GM23338 (cell line): ENCODE results near the gene TXNDC2. TPM values are rescaled to one million over a fixed set of nuclear protein-coding genes. Genes with fewer than 3 reads are reported as not detected.
"Not testable (repeated sequence)": the region's sequence is repeated elsewhere in the genome, so short reads cannot be mapped to it uniquely, and the experiment has no call there.

Experiments
- ATAC-seq: fragments of 200-7000 bp; cut with Tn5 transposase; 3 replicates; pipeline ENCODE4 v1.9.1; 2020
- DNase-seq: peaks from one replicate; pipeline ENCODE4 v3.0.0-alpha.2; 2015; ENCODE audit warnings: low spot score
- H2AFZ ChIP-seq: fragments of 200-600 bp; sonication (generic); 2 replicates; pipeline ENCODE4 v1.8.0; 2016; ENCODE audit warnings: antibody characterized with exemption, mild to moderate bottlenecking, moderate library complexity
- H3F3A ChIP-seq: fragments of 200-600 bp; sonication (generic); replicated peaks from 2 replicates; pipeline ENCODE4 v1.8.0; 2017; ENCODE audit warnings: antibody characterized with exemption, mixed run types, low read depth
- H3K27ac ChIP-seq: fragments of 200-600 bp; sonication (generic); 2 replicates; pipeline ENCODE4 v1.6.1; 2016; ENCODE audit warnings: low read depth
- H3K27me3 ChIP-seq: fragments of 200-600 bp; sonication (generic); 2 replicates; pipeline ENCODE4 v1.8.0; 2016; ENCODE audit warnings: mild to moderate bottlenecking, mixed run types, moderate library complexity; ENCODE audit not compliant: insufficient read depth
- H3K36me3 ChIP-seq: fragments of 200-600 bp; sonication (generic); 2 replicates; pipeline ENCODE4 v1.8.0; 2016; ENCODE audit warnings: mild to moderate bottlenecking; ENCODE audit not compliant: insufficient read depth
- H3K4me1 ChIP-seq: fragments of 200-600 bp; sonication (generic); 2 replicates; pipeline ENCODE4 v1.8.0; 2016; ENCODE audit warnings: mild to moderate bottlenecking, moderate library complexity; ENCODE audit not compliant: insufficient read depth
- H3K4me2 ChIP-seq: fragments of 200-600 bp; sonication (generic); 2 replicates; pipeline ENCODE4 v1.7.1; 2017; ENCODE audit warnings: mixed run types
- H3K4me3 ChIP-seq: fragments of 200-600 bp; sonication (generic); 2 replicates; pipeline ENCODE4 v1.6.1; 2016; ENCODE audit warnings: mixed run types
- H3K79me2 ChIP-seq: fragments of 200-600 bp; sonication (generic); replicated peaks from 2 replicates; pipeline ENCODE4 v1.8.0; 2017; ENCODE audit warnings: mild to moderate bottlenecking; ENCODE audit not compliant: insufficient read depth
- H3K9me2 ChIP-seq: fragments of 200-600 bp; sonication (generic); 2 replicates; pipeline ENCODE4 v1.8.0; 2017; ENCODE audit not compliant: insufficient read depth
- H4K20me1 ChIP-seq: fragments of 200-600 bp; sonication (generic); replicated peaks from 2 replicates; pipeline ENCODE4 v1.8.0; 2017; ENCODE audit warnings: mild to moderate bottlenecking; ENCODE audit not compliant: insufficient read depth
- H3K27ac Mint-ChIP-seq: 2 replicates; pipeline ENCODE4 v1.8.0; 2020; ENCODE audit warnings: inconsistent platforms, mild to moderate bottlenecking, moderate library complexity, mixed read lengths
- H3K27me3 Mint-ChIP-seq: 3 replicates; pipeline ENCODE4 v1.8.0; 2022; ENCODE audit warnings: low read depth, mild to moderate bottlenecking, moderate library complexity, mixed read lengths, inconsistent platforms; ENCODE audit not compliant: insufficient read depth, poor library complexity
- H3K36me3 Mint-ChIP-seq: 3 replicates; pipeline ENCODE4 v1.8.0; 2021; ENCODE audit warnings: low read depth, mild to moderate bottlenecking, inconsistent platforms, moderate library complexity, mixed read lengths
- H3K4me1 Mint-ChIP-seq: 3 replicates; pipeline ENCODE4 v1.8.0; 2020; ENCODE audit warnings: mild to moderate bottlenecking, inconsistent platforms, mixed read lengths
- H3K4me3 Mint-ChIP-seq: 3 replicates; pipeline ENCODE4 v1.8.0; 2021; ENCODE audit warnings: moderate library complexity, mild to moderate bottlenecking, inconsistent platforms, mixed read lengths
- H3K9me3 Mint-ChIP-seq: 3 replicates; pipeline ENCODE4 v1.8.0; 2020; ENCODE audit warnings: moderate library complexity, mild to moderate bottlenecking, inconsistent platforms, mixed read lengths
- CREB1 ChIP-seq: fragments of 250-450 bp; sonication (Bioruptor Pico); IDR thresholded peaks from 2 replicates; pipeline ENCODE4 v1.5.0; 2020; ENCODE audit warnings: low read depth, mild to moderate bottlenecking, moderate library complexity
- EZH2 ChIP-seq: fragments of 200-600 bp; sonication (generic); IDR thresholded peaks from one replicate; pipeline ENCODE4 v1.8.0; 2017; ENCODE audit warnings: antibody characterized with exemption, mild to moderate bottlenecking, low read depth; ENCODE audit not compliant: unreplicated experiment
- JUNB ChIP-seq: IDR thresholded peaks from one replicate; pipeline ENCODE4 v1.6.1; 2016; ENCODE audit warnings: antibody characterized with exemption; ENCODE audit not compliant: unreplicated experiment
- NANOG ChIP-seq: IDR thresholded peaks from 2 replicates; pipeline ENCODE4 v1.6.1; 2016; ENCODE audit warnings: antibody characterized with exemption, borderline replicate concordance
- ZNF331 ChIP-seq: fragments of 250-450 bp; sonication (Bioruptor Pico); IDR thresholded peaks from 2 replicates; pipeline ENCODE4 v1.5.0; 2020; ENCODE audit warnings: low read depth, mild to moderate bottlenecking, moderate library complexity
- polyA plus RNA-seq: library from polyadenylated mRNA; unstranded; fragments of >200 nt; fragmentation: Nextera tagmentation; extraction: Ambion mirVana; gene quantifications from 2 replicates; pipeline ENCODE4 v1.2.1, GENCODE V29; 2016
- total RNA-seq: library from RNA; depleted of rRNA; stranded (reverse); fragments of >200 nt; shearing (Covaris generic); gene quantifications from 2 replicates; pipeline ENCODE4 v1.2.3, GENCODE V29; 2014
- TF ChIP-seq, protein P1 (sequence below), 2 experiments: fragments of 200-600 bp in 1 of 2; sonication (generic) in 1 of 2; conservative IDR thresholded peaks; 2 replicates each; pipeline versions ENCODE4 v1.5.1 to v1.6.1; 2016 to 2017; ENCODE audit warnings: antibody characterized with exemption in 2 of 2, low read depth in 2 of 2, mild to moderate bottlenecking in 2 of 2, moderate library complexity in 1 of 2
- TF ChIP-seq, protein P2 (sequence below): fragments of 250-450 bp; sonication (Bioruptor Pico); IDR thresholded peaks from 2 replicates; pipeline ENCODE4 v1.5.0; 2020; ENCODE audit warnings: mild to moderate bottlenecking, moderate library complexity
- TF ChIP-seq, protein P3 (sequence below): IDR thresholded peaks from one replicate; pipeline ENCODE4 v1.6.1; 2018; ENCODE audit warnings: antibody characterized with exemption; ENCODE audit not compliant: unreplicated experiment
- TF ChIP-seq, protein P4 (sequence below): IDR thresholded peaks from 2 replicates; pipeline ENCODE4 v1.6.1; 2016; ENCODE audit warnings: antibody characterized with exemption

The TXNDC2 gene
- total and polyA plus RNA-seq, 2 experiments from 2014 or later, result 0.16 TPM; not detected in 1

DNA sequence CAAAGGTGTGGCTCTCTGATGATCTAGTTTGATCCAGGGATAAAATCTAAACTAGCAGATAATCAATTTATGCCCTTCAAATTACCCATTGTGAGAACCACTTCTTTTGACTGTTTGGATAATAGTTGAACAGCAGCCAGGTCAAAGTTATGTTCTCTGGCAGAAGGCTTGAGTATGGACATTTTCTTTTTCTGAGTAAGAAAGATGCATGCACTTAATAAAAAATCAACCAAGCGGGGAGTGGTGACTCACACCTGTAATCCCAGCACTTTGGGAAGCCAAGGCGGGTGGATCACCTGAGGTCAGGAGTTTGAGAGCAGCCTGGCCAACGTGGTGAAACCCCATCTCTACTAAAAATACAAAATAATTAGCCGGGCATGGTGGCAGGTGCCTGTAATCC lies 5.7 kb downstream of the TXNDC2 start:
- H4K20me1 ChIP-seq, H3K4me3 Mint-ChIP-seq, H3K27me3 ChIP-seq, H3K79me2 ChIP-seq, H2AFZ ChIP-seq, H3K36me3 Mint-ChIP-seq, H3K27ac ChIP-seq, H3F3A ChIP-seq, H3K4me2 ChIP-seq, H3K4me3 ChIP-seq, DNase-seq, H3K4me1 ChIP-seq, H3K9me3 Mint-ChIP-seq, H3K4me1 Mint-ChIP-seq, ATAC-seq, H3K27ac Mint-ChIP-seq, H3K36me3 ChIP-seq, H3K9me2 ChIP-seq, H3K27me3 Mint-ChIP-seq: not testable (repeated sequence)

DNA sequence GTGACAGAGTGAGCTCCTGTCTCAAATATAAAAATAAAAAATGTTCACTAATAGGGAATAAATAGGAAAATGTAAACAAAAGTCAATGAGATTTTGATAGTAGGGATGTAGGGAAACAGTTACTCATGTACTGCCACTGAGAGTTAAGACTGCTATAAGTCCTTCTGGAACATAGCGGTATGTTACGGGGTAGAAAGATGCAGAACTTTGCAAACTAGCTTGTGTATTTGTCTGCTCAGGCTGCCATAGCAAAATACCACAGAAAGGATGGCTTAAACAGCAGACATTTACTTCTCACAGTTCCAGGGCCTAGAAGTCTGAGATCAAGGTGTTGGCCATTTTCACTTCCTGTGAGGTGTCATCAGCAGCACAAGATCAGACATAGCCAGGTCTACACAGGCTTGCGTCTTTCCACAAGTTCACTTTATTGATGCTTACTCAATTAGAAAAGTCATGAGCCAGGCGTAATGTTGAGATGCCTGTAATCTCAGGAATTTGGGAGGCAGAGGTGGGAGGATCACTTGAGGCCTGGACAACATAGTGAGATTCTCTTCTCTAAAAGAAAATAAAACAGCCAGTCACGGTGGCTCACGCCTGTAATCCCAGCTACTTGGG lies 8.8 kb downstream of the TXNDC2 start:
- Histone ChIP-seq H3K27me3 (no peaks in the 10 kb centered on the region), H2AFZ (no peak overlapping the region), H4K20me1 (no peaks in the 10 kb centered on the region), H3F3A (no peaks in the 10 kb centered on the region), H3K4me2 (no peak overlapping the region), H3K4me1 (no peaks in the 10 kb centered on the region), H3K9me2 (no peaks in the 10 kb centered on the region), H3K36me3 (no peaks in the 10 kb centered on the region), H3K27ac (no peak overlapping the region), H3K79me2 (no peaks in the 10 kb centered on the region), H3K4me3 (no peak overlapping the region)
- Mint-ChIP-seq H3K4me1 (peaks cover 3% of the 10 kb centered on the region; the same call in 2 of the 3 replicates), H3K36me3 (no peaks in the 10 kb centered on the region), H3K27me3 (no peaks in the 10 kb centered on the region), H3K9me3 (no peaks in the 10 kb centered on the region), H3K27ac (no peak overlapping the region), H3K4me3 (no peak overlapping the region)
- no peak for ATAC-seq
- DNase-seq, result no peak
- TF ChIP-seq, protein P1, sequence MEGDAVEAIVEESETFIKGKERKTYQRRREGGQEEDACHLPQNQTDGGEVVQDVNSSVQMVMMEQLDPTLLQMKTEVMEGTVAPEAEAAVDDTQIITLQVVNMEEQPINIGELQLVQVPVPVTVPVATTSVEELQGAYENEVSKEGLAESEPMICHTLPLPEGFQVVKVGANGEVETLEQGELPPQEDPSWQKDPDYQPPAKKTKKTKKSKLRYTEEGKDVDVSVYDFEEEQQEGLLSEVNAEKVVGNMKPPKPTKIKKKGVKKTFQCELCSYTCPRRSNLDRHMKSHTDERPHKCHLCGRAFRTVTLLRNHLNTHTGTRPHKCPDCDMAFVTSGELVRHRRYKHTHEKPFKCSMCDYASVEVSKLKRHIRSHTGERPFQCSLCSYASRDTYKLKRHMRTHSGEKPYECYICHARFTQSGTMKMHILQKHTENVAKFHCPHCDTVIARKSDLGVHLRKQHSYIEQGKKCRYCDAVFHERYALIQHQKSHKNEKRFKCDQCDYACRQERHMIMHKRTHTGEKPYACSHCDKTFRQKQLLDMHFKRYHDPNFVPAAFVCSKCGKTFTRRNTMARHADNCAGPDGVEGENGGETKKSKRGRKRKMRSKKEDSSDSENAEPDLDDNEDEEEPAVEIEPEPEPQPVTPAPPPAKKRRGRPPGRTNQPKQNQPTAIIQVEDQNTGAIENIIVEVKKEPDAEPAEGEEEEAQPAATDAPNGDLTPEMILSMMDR (conservative IDR thresholded peaks at IDR 0.05; ENCODE audit: low read depth in 2 of 2), result no peak
- TF ChIP-seq JUNB (no peak), ZNF331 (CRISPR knock-in tag) (no peak), CREB1 (CRISPR knock-in tag) (no peak), EZH2 (no peak), NANOG (no peak)
- TF ChIP-seq, protein P2, sequence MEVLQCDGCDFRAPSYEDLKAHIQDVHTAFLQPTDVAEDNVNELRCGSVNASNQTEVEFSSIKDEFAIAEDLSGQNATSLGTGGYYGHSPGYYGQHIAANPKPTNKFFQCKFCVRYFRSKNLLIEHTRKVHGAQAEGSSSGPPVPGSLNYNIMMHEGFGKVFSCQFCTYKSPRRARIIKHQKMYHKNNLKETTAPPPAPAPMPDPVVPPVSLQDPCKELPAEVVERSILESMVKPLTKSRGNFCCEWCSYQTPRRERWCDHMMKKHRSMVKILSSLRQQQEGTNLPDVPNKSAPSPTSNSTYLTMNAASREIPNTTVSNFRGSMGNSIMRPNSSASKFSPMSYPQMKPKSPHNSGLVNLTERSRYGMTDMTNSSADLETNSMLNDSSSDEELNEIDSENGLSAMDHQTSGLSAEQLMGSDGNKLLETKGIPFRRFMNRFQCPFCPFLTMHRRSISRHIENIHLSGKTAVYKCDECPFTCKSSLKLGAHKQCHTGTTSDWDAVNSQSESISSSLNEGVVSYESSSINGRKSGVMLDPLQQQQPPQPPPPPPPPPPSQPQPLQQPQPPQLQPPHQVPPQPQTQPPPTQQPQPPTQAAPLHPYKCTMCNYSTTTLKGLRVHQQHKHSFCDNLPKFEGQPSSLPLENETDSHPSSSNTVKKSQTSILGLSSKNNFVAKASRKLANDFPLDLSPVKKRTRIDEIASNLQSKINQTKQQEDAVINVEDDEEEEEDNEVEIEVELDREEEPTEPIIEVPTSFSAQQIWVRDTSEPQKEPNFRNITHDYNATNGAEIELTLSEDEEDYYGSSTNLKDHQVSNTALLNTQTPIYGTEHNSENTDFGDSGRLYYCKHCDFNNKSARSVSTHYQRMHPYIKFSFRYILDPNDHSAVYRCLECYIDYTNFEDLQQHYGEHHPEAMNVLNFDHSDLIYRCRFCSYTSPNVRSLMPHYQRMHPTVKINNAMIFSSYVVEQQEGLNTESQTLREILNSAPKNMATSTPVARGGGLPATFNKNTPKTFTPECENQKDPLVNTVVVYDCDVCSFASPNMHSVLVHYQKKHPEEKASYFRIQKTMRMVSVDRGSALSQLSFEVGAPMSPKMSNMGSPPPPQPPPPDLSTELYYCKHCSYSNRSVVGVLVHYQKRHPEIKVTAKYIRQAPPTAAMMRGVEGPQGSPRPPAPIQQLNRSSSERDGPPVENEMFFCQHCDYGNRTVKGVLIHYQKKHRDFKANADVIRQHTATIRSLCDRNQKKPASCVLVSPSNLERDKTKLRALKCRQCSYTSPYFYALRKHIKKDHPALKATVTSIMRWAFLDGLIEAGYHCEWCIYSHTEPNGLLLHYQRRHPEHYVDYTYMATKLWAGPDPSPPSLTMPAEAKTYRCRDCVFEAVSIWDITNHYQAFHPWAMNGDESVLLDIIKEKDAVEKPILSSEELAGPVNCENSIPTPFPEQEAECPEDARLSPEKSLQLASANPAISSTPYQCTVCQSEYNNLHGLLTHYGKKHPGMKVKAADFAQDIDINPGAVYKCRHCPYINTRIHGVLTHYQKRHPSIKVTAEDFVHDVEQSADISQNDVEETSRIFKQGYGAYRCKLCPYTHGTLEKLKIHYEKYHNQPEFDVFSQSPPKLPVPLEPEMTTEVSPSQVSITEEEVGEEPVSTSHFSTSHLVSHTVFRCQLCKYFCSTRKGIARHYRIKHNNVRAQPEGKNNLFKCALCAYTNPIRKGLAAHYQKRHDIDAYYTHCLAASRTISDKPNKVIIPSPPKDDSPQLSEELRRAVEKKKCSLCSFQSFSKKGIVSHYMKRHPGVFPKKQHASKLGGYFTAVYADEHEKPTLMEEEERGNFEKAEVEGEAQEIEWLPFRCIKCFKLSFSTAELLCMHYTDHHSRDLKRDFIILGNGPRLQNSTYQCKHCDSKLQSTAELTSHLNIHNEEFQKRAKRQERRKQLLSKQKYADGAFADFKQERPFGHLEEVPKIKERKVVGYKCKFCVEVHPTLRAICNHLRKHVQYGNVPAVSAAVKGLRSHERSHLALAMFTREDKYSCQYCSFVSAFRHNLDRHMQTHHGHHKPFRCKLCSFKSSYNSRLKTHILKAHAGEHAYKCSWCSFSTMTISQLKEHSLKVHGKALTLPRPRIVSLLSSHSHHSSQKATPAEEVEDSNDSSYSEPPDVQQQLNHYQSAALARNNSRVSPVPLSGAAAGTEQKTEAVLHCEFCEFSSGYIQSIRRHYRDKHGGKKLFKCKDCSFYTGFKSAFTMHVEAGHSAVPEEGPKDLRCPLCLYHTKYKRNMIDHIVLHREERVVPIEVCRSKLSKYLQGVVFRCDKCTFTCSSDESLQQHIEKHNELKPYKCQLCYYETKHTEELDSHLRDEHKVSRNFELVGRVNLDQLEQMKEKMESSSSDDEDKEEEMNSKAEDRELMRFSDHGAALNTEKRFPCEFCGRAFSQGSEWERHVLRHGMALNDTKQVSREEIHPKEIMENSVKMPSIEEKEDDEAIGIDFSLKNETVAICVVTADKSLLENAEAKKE (CRISPR knock-in tag), result no peak
- TF ChIP-seq, protein P3, sequence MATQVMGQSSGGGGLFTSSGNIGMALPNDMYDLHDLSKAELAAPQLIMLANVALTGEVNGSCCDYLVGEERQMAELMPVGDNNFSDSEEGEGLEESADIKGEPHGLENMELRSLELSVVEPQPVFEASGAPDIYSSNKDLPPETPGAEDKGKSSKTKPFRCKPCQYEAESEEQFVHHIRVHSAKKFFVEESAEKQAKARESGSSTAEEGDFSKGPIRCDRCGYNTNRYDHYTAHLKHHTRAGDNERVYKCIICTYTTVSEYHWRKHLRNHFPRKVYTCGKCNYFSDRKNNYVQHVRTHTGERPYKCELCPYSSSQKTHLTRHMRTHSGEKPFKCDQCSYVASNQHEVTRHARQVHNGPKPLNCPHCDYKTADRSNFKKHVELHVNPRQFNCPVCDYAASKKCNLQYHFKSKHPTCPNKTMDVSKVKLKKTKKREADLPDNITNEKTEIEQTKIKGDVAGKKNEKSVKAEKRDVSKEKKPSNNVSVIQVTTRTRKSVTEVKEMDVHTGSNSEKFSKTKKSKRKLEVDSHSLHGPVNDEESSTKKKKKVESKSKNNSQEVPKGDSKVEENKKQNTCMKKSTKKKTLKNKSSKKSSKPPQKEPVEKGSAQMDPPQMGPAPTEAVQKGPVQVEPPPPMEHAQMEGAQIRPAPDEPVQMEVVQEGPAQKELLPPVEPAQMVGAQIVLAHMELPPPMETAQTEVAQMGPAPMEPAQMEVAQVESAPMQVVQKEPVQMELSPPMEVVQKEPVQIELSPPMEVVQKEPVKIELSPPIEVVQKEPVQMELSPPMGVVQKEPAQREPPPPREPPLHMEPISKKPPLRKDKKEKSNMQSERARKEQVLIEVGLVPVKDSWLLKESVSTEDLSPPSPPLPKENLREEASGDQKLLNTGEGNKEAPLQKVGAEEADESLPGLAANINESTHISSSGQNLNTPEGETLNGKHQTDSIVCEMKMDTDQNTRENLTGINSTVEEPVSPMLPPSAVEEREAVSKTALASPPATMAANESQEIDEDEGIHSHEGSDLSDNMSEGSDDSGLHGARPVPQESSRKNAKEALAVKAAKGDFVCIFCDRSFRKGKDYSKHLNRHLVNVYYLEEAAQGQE, result no peak
- TF ChIP-seq, protein P4, sequence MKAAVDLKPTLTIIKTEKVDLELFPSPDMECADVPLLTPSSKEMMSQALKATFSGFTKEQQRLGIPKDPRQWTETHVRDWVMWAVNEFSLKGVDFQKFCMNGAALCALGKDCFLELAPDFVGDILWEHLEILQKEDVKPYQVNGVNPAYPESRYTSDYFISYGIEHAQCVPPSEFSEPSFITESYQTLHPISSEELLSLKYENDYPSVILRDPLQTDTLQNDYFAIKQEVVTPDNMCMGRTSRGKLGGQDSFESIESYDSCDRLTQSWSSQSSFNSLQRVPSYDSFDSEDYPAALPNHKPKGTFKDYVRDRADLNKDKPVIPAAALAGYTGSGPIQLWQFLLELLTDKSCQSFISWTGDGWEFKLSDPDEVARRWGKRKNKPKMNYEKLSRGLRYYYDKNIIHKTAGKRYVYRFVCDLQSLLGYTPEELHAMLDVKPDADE, result no peak
